RWPE1 (cell line): Measurements from ENCODE around the gene COL5A1.

Source experiments
- CTCF ChIA-PET: fragments of 350-600 bp; sonication (Branson Sonifier 250); formaldehyde crosslinking; extraction: SDS; loops from one replicate; lab custom pipeline; 2021; lab: Yijun Ruan, JAX
- POLR2A ChIA-PET: fragments of 400-600 bp; formaldehyde crosslinking; extraction: SDS; loops from one replicate; lab custom pipeline; 2020; ENCODE audit warnings: antibody characterized with exemption; ENCODE audit not compliant: low non-redundant PET; lab: Yijun Ruan, JAX
- DNase-seq: peaks from one replicate; pipeline ENCODE4 v3.0.0; 2012; ENCODE audit warnings: low spot score
- H3K27ac ChIP-seq: fragments of 450-650 bp; 2 replicates; pipeline ENCODE4 v1.5.1; 2017
- TF ChIP-seq, protein P1 (sequence below): fragments of 450-650 bp; conservative IDR thresholded peaks from 2 replicates; pipeline ENCODE4 v1.5.1; 2017; ENCODE audit warnings: low read depth, mild to moderate bottlenecking

The COL5A1 gene

DNA sequence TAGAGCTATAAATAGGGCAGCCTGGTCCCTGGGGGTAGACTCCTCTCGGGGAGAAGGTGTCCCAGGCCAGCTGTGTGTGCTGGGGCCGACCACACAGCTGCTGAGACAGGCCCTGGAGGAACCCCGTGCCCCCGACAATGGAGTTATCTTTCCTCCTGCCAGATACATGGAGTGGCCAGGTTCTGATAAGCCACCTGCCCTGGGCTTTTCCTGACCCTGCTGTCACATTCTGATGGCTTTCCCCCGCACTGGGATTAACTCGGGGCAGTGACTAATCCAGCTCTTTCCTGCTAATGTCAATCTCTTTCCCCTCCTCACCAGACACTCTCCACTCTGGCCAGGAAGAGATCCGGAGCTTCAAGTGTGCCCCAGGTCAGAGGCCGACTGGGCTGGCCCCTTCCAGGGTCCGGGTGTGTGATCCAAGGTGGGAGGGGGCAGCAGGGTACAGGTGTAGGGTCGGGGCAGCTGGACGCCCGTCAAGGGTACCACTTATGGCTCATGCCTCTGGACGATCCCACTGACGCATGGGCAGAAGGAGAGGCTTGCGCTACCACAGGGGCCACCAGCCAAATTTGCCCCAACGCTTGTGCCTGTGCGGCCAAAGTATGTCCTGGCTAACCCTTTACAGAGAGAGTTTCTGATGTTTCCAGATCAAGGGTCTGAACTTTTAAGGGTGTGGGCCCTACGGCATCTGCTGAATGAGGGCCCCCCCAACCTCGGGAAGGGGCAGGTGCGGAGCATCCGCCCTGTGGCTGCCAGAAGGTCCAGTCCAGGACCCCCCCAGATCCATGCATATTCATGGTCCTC lies 20.6 kb upstream of the COL5A1 start:
- CTCF ChIA-PET, result interaction anchor here (0.7 to 1.4 kb wide), 3 partner anchors 20 to 40 kb away, joined by 3 read pairs; no protein-coding TSS in a partner anchor
- DNase-seq, result no peak
- POLR2A ChIA-PET, result no interaction called here
- TF ChIP-seq, protein P1, sequence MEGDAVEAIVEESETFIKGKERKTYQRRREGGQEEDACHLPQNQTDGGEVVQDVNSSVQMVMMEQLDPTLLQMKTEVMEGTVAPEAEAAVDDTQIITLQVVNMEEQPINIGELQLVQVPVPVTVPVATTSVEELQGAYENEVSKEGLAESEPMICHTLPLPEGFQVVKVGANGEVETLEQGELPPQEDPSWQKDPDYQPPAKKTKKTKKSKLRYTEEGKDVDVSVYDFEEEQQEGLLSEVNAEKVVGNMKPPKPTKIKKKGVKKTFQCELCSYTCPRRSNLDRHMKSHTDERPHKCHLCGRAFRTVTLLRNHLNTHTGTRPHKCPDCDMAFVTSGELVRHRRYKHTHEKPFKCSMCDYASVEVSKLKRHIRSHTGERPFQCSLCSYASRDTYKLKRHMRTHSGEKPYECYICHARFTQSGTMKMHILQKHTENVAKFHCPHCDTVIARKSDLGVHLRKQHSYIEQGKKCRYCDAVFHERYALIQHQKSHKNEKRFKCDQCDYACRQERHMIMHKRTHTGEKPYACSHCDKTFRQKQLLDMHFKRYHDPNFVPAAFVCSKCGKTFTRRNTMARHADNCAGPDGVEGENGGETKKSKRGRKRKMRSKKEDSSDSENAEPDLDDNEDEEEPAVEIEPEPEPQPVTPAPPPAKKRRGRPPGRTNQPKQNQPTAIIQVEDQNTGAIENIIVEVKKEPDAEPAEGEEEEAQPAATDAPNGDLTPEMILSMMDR, result no peak
- H3K27ac ChIP-seq, result no peak overlapping the region

DNA sequence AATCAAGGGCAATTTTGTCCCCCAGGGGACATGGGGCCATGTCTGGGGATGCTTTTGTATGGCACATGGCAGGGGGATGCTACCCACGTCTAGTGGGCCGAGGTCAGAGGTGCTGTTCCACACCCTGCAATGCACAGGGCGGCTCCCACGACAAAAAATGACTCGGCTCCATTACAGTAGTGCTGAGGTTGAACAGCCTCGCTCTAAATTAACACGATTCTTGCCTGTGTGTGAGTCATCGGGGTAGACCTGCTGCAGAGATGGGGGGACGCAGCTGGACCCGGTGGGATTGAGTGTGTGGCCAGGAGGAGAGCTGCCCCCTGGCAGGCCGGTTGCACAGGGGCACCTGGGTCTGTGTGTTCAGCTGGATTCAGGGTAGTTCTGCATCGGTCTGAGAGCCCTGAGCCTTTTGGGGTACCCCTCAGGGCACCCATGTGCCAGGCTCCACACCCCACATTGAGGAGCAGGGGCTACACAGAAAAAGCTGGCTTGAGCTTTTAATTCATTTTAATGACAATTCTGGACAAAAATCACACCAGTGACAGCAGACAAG lies 20.0 kb upstream of the COL5A1 start:
- TF ChIP-seq, protein P1, result no peak
- ChIA-PET CTCF (interaction anchor here (0.9 kb wide), 1 partner anchor 39 kb away, joined by 3 read pairs; no protein-coding TSS in a partner anchor), POLR2A (no interaction called here)
- H3K27ac ChIP-seq, result no peak overlapping the region
- DNase-seq, result no peak

DNA sequence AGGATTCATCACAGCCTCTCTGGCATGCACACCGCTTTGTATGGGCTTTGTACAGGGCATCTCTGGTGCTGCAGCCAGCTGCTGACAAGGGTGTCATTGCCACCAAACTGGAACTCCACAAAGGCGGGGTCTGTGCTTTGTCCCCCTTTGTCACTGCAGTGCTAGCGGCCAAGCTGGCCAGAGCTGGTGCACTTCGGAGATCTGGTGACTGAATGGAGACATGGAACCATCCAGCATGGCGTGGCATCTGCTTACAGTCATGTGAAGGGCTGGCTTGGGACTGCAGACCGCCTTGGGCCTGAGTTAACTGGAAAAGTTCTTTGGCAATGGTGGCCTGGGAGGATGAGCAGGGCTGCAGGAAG lies 18.7 kb upstream of the COL5A1 start:
- ChIA-PET CTCF (interaction anchor here (0.5 kb wide), 1 partner anchor 120 kb away, joined by 6 read pairs; no protein-coding TSS in a partner anchor), POLR2A (no interaction called here)
- no peak for DNase-seq
- H3K27ac ChIP-seq, result peak overlapping the region; percentile 2; the same call in 1 of the 2 replicates
- TF ChIP-seq, protein P1, result no peak

DNA sequence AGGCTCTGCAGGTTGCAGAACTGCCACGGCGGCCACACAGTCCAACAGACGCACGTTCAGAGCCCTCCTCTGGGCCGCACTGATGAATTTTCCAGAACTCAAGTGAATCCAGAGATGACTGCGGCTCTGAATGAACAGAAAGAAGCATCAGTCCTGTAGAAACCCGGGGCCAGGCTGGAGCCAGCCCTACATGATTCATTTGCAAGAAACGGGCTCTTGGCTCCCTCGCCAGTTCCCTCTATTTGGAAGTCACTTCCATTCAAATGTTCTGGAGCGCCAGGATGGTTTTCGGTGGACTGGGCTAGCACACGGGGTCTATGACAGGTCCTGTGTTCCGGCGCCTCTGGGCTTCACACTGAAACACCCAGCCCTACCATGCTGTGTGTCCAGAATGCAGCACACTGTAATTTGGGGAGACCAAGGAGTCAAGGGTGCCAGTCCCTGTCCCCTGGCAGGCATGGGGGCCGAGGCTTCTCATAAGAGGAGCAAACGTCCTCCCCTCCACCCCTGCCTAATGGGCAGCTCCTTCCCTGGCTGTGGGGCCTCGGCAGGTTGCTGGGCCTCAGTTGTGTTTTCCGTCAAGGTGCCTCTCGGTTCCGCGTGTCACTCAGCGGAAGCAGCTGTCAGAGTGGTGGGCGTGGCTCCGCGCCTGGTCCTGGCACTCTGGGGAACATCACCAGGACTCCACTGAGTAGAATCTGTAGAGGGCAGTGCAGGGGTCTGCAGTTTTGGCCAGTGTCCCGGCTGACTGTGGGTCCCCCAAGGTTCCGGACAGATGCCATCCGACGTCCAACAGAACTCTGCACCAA lies 18.1 kb upstream of the COL5A1 start:
- DNase-seq, result no peak
- H3K27ac ChIP-seq, result peak overlapping the region; percentile 81; the same call in 1 of the 2 replicates
- TF ChIP-seq, protein P1, result no peak
- POLR2A ChIA-PET, result no interaction called here
- CTCF ChIA-PET, result no interaction called here

DNA sequence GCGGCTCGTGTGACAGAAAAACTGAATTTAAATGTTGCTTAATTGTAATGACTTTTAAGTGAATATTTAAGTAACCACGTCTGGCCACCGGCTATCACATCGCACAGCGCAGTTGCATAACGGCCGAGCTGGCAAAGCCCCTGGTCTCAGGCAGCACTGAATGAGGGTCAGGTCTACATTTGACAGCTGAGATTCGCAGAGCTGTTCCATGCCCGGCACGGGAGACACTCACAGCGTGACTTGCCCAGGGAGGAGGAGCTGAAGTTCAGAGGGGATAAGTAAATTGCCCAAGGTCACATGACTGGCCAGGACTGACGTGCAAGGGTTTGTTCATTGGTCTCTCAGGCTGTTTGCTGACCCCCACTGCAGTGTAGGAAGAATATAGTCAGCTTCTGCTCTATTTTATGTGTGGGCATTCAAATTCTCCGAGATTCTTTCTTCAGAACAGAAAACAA lies 17.4 kb upstream of the COL5A1 start:
- no peak for DNase-seq
- CTCF ChIA-PET, result no interaction called here

More for the DNA sequence above, 17.4 kb upstream of the COL5A1 start:
- TF ChIP-seq, protein P1, result no peak
- H3K27ac ChIP-seq, result peak overlapping the region; percentile 81
- POLR2A ChIA-PET, result no interaction called here
